ENCODE data around the gene LRRC38. TPM values are rescaled to one million over a fixed set of nuclear protein-coding genes. Genes with fewer than 3 reads are reported as not detected.
A peak's percentile ranks its signal among the peaks of the same experiment; 100 is the strongest.
"Not testable (repeated sequence)": the region's sequence is repeated elsewhere in the genome, so short reads cannot be mapped to it uniquely, and the experiment has no call there.

Gene LRRC38, protein sequence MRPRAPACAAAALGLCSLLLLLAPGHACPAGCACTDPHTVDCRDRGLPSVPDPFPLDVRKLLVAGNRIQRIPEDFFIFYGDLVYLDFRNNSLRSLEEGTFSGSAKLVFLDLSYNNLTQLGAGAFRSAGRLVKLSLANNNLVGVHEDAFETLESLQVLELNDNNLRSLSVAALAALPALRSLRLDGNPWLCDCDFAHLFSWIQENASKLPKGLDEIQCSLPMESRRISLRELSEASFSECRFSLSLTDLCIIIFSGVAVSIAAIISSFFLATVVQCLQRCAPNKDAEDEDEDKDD
- total RNA-seq (not detected), polyA plus RNA-seq (not detected), total RNA-seq (0 reads per million in 6 experiments)

DNA sequence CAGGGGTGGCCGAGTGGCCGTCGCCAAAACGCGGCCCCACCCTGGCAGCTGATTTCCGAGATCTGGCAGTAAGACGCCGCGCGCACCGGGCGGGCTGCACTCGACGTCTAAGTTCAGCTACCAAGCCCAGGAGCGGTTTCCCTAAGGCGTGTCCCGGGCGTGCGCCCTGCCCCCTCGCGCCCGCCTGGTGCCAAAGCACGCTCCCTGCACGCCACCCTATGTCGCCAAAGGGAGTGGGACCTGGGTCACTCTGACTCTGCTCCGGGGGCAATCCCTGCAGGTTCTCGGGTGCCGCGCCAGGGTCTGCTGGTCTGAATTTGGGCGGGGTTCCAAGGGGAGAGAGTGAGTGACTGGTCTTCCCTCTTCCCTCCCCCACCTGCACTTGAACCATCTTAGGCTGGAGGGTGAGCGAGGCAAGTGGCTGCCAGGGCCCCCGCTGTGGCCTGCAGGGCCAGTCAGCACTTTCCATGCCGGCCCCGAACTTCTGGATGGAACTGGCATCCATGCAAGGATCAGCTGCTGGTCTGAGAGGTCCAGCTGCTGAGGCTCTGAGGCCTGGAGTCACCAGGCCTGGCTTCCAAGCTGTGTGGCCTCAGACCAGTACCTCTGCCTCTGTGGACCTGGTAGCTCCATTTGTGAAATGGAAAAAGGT lies at the start of gene LRRC38:
TSS of gene LRRC38 (minus strand) at position 109 of the 652 bp plus-strand sequence. CDS start 410 bp downstream, outside the sequence.
- peaks cover 15 to 56% (median 26%) of the 10 kb centered on the region in 5 donors for H3K27me3 Mint-ChIP-seq
- POLR2A ChIA-PET = no interaction called here

DNA sequence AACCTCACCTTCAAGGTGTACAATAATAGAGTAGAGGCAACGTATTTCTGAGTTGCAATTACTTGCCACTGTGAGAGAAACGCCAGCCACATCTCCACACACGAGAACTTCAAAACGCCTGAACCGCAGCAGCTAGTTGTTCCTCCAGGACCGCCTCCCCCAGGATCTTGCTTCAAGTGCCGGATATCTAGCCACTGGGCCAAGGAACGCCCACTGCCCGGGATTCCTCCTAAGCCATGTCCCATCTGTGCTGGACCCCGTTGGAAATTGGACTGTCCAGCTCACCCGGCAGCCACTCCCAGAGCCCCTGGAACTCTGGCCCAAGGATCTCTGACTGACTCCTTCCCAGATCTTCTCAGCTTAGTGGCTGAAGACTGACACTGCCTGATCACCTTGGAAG lies 49.2 kb upstream of the LRRC38 start:
- H3K4me3 Mint-ChIP-seq, ATAC-seq, H3K36me3 Mint-ChIP-seq, H3K27ac Mint-ChIP-seq, H3K4me1 Mint-ChIP-seq, DNase-seq, POLR2A ChIA-PET, H3K9me3 Mint-ChIP-seq: not testable (repeated sequence)
- H3K27me3 Mint-ChIP-seq = peaks cover 0 to 24% (median 3%) of the 10 kb centered on the region in 5 donors

More for the DNA sequence above, at the start of gene LRRC38:
- Mint-ChIP-seq H3K27ac (no peak within 1 kb of the TSS), H3K36me3 (peaks cover 0 to under 1% (median 0%) of the 10 kb centered on the region in 3 donors), H3K9me3 (peaks cover 0 to 3% (median under 1%) of the 10 kb centered on the region in 9 donors), H3K4me3 (no peak within 1 kb of the TSS), H3K4me1 (peaks cover 0 to 5% (median under 1%) of the 10 kb centered on the region in 4 donors)
- DNase-seq = no peak
- no peak for ATAC-seq

DNA sequence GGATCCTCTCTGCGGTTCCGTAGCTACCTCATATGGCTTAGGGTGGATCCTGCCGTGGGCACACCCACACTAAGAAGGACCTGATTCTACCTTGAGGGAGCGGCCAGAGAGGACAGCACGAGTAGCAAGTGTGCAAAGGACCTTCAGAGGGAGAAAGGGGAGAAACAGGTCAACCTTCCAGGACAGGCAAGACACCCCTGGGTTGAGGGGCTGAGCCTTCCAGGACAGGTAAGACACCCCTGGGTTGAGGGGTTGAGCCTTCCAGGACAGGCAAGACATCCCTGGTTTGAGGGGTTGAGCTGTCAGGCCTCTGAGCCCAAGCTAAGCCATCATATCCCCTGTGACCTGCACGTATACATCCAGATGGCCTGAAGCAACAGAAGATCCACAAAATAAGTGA lies 46.7 kb upstream of the LRRC38 start:
- no peak for ATAC-seq
- Mint-ChIP-seq H3K4me3 (no peak overlapping the region), H3K4me1 (no peaks in the 10 kb centered on the region), H3K36me3 (no peaks in the 10 kb centered on the region), H3K27me3 (peaks cover 2 to 24% (median 4%) of the 10 kb centered on the region in 5 donors), H3K27ac (no peak overlapping the region), H3K9me3 (no peaks in the 10 kb centered on the region)
- DNase-seq = no peak
- POLR2A ChIA-PET = no interaction called here

DNA sequence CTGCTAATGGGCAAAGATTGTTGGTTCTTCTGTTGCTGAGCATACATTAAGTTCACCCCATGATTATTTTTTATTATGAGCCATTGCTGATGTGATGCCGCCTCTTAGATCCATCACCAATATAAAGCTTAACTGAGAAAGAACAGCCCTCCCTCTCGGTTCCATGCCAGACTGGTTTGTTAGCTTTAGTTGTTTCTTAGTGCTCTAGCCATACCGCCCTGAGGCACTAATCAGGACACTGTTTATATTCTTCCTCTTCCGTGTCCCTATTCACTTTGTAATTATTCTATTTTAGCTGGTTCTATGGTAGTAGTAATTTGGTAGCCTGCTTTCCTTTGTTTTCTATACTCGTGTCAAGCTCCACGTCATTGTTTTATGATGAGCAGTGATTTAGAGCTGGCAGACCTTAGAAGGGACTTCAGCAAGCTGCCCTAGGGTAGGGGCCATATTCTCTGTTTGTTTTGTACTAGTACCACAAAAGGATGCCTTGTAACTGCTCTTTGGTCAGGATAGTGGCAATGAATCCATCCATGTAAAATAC lies 42.5 kb upstream of the LRRC38 start:
- peaks cover 0 to 12% (median 2%) of the 10 kb centered on the region in 5 donors for H3K27me3 Mint-ChIP-seq
- H3K9me3 Mint-ChIP-seq = no peaks in the 10 kb centered on the region
- POLR2A ChIA-PET = interaction anchor here (0.6 kb wide), 1 partner anchor 12 kb away, joined by 3 read pairs; no protein-coding TSS in a partner anchor
- no peak overlapping the region for H3K27ac Mint-ChIP-seq
- ATAC-seq (no peak), DNase-seq (no peak)
- H3K4me1 Mint-ChIP-seq = no peaks in the 10 kb centered on the region
- H3K4me3 Mint-ChIP-seq = no peak overlapping the region
- H3K36me3 Mint-ChIP-seq = no peaks in the 10 kb centered on the region

DNA sequence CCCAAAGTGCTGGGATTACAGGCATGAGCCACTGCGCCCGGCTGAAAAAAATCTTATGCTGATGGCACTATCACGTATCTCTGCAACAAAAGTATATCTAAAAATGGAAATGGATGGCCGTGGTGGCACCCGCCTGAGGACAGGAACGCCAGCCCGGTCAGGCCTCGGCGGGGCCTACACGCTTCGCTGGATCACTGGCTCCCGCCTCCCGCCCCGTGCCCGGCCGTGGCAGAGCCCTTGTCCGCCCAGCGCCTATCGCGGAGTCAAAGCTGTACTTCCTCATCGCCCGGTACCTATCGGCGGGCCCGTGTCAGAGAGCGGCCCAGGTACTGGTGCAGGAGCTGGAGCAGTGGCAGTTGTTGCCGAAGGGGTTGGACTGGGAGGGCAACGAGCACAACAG lies 41.0 kb upstream of the LRRC38 start:
- Mint-ChIP-seq H3K9me3 (no peaks in the 10 kb centered on the region), H3K27me3 (peaks cover 0 to 2% (median 2%) of the 10 kb centered on the region in 5 donors), H3K27ac (no peak overlapping the region), H3K4me1 (no peaks in the 10 kb centered on the region), H3K4me3 (no peak overlapping the region), H3K36me3 (no peaks in the 10 kb centered on the region)
- DNase-seq (no peak), ATAC-seq (no peak)
- POLR2A ChIA-PET = no interaction called here

DNA sequence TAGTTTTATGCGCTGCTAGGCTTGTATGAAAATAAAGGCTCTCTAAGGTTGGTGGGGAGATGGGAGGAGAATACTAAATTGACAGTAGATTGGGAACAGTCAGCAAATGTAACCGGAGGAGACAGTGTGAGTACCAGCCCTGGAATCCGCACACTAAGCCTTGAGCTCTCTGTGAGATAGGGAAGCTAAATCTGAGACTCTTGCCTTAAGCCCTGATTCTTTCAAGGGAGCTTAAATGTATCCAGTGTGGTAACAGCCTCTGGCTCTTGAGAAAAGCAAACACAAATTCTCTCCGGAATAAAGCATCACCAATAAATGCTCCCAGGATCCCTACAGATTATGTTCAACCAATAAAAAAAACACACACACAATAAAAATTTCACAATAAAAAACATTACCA lies 36.9 kb upstream of the LRRC38 start:
- DNase-seq = no peak
- no peak for ATAC-seq
- Mint-ChIP-seq H3K4me3 (no peak overlapping the region), H3K27me3 (peaks cover 5 to 27% (median 6%) of the 10 kb centered on the region in 5 donors), H3K27ac (no peak overlapping the region), H3K36me3 (no peaks in the 10 kb centered on the region), H3K9me3 (no peaks in the 10 kb centered on the region), H3K4me1 (no peaks in the 10 kb centered on the region)
- POLR2A ChIA-PET = no interaction called here

DNA sequence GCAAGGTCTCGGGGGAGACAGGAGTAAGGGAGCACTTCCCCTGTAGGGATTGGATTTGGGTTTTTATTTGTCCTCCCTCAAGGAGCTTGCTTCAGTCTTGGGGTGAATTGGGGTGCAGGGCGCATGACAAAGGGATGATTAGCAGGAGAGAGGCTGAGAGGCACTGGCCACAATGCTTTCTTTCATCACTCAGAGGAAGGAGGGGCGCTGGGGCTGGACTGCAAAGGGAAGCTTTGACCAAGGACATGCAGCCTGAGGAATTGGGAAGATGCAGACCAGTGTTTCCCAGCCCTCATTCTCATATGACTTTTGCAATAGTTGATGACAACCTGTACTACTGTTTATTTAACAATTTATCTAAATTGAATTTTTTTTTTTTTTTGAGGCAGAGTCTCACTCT lies 35.7 kb upstream of the LRRC38 start:
- H3K4me3 Mint-ChIP-seq = no peak overlapping the region
- no peaks in the 10 kb centered on the region for H3K36me3 Mint-ChIP-seq
- DNase-seq (no peak), ATAC-seq (no peak)
- POLR2A ChIA-PET = no interaction called here
- H3K4me1 Mint-ChIP-seq = no peaks in the 10 kb centered on the region
- H3K27ac Mint-ChIP-seq = no peak overlapping the region
- H3K27me3 Mint-ChIP-seq = peaks cover 5 to 28% (median 10%) of the 10 kb centered on the region in 5 donors
- H3K9me3 Mint-ChIP-seq = no peaks in the 10 kb centered on the region

DNA sequence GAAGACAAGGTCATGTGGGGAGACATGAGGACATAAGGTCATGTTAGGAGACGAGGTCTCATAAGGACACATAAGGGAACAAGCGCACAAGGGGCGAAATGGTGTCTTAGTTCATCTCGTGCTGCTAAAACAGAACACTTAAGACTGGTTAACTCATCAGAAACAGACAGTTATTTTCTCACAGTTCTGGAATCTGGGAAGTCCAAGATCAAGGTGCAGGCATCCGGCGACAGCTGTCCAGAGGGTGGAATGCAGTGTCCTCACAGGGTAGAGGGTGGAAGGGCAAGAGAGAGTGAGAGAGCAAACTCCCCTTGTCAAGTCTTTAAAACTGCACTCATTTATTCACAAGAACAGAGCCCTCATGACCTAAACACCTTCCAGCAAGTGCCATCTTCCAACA lies 35.2 kb upstream of the LRRC38 start:
- H3K27me3 Mint-ChIP-seq = peaks cover 5 to 28% (median 10%) of the 10 kb centered on the region in 5 donors
- no peak overlapping the region for H3K27ac Mint-ChIP-seq
- ATAC-seq (no peak), DNase-seq (no peak)
- no peaks in the 10 kb centered on the region for H3K36me3 Mint-ChIP-seq
- POLR2A ChIA-PET = no interaction called here
- H3K4me3 Mint-ChIP-seq = no peak overlapping the region
- no peaks in the 10 kb centered on the region for H3K4me1 Mint-ChIP-seq
- H3K9me3 Mint-ChIP-seq = no peaks in the 10 kb centered on the region

DNA sequence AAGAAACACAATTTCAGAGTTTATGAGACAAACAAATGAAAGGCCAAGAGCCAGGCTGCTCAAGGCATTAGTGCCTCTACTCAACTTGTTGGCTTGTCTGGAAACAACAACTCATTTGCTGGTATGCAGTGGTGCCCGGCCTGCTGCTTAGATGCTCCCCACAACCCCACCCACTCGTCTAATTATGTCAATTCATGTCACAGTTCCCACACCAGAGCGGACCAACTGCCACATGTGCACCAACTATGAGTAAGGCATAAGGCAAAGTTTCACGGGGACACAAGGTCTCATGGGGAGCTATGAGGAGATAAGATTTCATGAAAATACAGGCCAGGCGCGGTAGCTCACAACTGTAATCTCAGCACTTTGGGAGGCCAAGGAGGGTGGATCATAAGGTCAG lies 34.5 kb upstream of the LRRC38 start:
- Mint-ChIP-seq H3K27me3 (peaks cover 5 to 28% (median 10%) of the 10 kb centered on the region in 5 donors), H3K4me1 (no peaks in the 10 kb centered on the region), H3K4me3 (no peak overlapping the region), H3K36me3 (no peaks in the 10 kb centered on the region), H3K27ac (no peak overlapping the region), H3K9me3 (no peaks in the 10 kb centered on the region)
- DNase-seq = no peak
- no peak for ATAC-seq
- POLR2A ChIA-PET = no interaction called here

DNA sequence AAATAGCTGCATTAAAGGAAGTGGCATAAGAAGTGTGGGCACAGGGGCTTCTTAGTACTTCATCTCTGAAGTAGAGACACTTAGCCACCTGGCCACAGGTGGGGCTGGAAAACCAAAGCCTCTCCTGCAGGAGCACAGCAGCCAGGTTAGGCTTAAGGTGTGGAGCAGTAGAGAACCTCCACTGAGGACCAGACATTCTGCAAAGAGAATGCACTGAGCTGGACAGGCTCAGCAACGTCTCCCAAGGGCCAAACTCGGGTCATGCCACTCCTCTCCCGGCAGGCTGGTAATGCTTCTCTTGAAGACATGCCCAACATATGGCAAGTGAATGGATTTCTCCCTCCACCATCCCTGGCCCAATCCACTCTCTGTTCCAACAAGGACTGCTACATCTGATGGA lies 33.0 kb upstream of the LRRC38 start:
- H3K4me1 Mint-ChIP-seq = peaks cover 0 to 1% (median 0%) of the 10 kb centered on the region in 4 donors
- peak overlapping the region in 1 of 10 donors; percentile 41 for H3K27ac Mint-ChIP-seq
- no peaks in the 10 kb centered on the region for H3K9me3 Mint-ChIP-seq
- H3K36me3 Mint-ChIP-seq = no peaks in the 10 kb centered on the region
- DNase-seq (no peak), ATAC-seq (no peak)
- peaks cover 5 to 28% (median 10%) of the 10 kb centered on the region in 5 donors for H3K27me3 Mint-ChIP-seq
- no peak overlapping the region for H3K4me3 Mint-ChIP-seq
- POLR2A ChIA-PET = no interaction called here

DNA sequence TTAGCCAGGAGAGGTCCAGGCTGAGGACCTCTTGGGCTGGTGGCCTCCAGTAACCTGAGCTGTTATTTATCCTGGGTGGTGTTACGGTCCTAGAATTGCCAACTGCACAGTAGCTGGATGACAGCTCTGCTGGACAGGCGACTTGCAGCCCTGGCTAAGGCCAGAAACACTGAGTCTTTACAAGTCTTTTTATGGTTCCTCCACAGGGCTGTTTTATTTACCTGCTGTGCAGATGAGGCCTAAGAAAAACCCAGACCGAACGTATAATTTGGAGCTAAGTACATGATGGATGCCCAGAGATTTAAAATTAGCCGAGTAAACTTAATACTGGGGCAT lies 30.4 kb upstream of the LRRC38 start:
- Mint-ChIP-seq H3K36me3 (no peaks in the 10 kb centered on the region), H3K4me1 (peaks cover 0 to 2% (median 0%) of the 10 kb centered on the region in 4 donors), H3K9me3 (no peaks in the 10 kb centered on the region)

DNA sequence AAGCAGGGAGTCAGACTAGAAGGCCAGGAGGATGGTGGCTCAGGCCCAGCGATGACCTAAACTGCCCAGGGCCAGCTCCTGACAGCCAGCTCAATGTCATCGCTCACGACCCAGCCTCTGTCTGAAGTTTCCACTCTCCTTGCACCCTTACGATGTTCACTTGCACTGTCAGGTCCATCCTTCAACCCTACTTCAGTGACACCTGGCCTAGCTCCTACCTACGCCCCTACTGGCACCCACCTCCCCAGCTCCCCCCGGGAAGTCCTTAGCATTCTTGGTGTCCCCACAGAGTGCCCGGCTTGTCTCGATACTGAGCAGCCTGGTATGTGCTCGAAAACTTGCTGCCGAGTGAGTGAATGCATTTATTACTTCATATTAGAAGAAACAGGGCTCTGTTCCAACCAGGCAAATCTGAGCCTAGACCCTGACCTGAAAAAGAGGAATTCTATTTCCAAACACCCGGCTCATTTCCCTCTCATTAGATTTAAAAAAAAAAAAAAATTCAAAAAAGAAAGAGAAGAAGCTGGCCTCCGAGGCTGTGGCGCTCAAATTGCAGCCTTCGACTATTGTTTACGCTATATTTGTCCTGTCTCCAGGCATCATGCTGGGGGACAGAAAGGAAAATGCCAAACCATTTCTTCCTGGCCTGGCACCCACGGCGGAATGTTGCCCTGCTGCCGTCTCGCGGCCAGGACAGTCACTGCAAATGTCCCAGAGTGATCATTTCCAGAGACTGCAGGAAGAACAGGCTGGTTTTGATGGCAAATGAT lies 29.8 kb upstream of the LRRC38 start:
- H3K27ac Mint-ChIP-seq = no peak overlapping the region

More for the DNA sequence above, 30.4 kb upstream of the LRRC38 start:
- H3K27me3 Mint-ChIP-seq = peaks cover 5 to 44% (median 11%) of the 10 kb centered on the region in 5 donors
- ATAC-seq (no peak), DNase-seq (no peak)
- POLR2A ChIA-PET = interaction anchor here (0.7 kb wide), 1 partner anchor 12 kb away, joined by 3 read pairs; no protein-coding TSS in a partner anchor
- H3K4me3 Mint-ChIP-seq = no peak overlapping the region
- H3K27ac Mint-ChIP-seq = no peak overlapping the region

More for the DNA sequence above, 29.8 kb upstream of the LRRC38 start:
- H3K9me3 Mint-ChIP-seq = no peaks in the 10 kb centered on the region
- H3K4me3 Mint-ChIP-seq = no peak overlapping the region
- POLR2A ChIA-PET = no interaction called here
- DNase-seq = no peak
- no peak for ATAC-seq
- no peaks in the 10 kb centered on the region for H3K36me3 Mint-ChIP-seq
- peaks cover 4 to 38% (median 11%) of the 10 kb centered on the region in 5 donors for H3K27me3 Mint-ChIP-seq
- peaks cover 0 to 2% (median 0%) of the 10 kb centered on the region in 4 donors for H3K4me1 Mint-ChIP-seq

Measured in naive thymus-derived CD8-positive, alpha-beta T cell (primary cell).